ENCODE results near the gene RNF10. TPM values are rescaled to one million over a fixed set of nuclear protein-coding genes. Genes with fewer than 3 reads are reported as not detected.

RNF10 gene
- total and polyA plus RNA-seq, 10 of the 15 experiments (the other 5 are each of a cell fraction or from before 2014, with no cell fraction given): 48.2 to 127 (median 64.5) TPM

- TF ChIP-seq ZNF384 (IDR thresholded peaks at IDR 0.05; ENCODE audit: borderline replicate concordance, low read depth, low read length) (no peak), NR2C1 (IDR thresholded peaks at IDR 0.05) (no peak), IKZF1 (conservative IDR thresholded peaks at IDR 0.05) (peak; percentile 44; the same call in 1 of the 2 replicates), MEF2A (IDR thresholded peaks at IDR 0.05; ENCODE audit: insufficient read depth, low read depth, low read length) (no peak), BMI1 (IDR thresholded peaks at IDR 0.05; ENCODE audit: borderline replicate concordance) (no peak), RAD21 (IDR thresholded peaks at IDR 0.05; ENCODE audit: insufficient read depth, low read depth, low read length) (peak; percentile 33; the same call in 1 of the 2 replicates), CHD2 (IDR thresholded peaks at IDR 0.05; ENCODE audit: borderline replicate concordance, low read depth, low read length) (no peak), LARP7 (IDR thresholded peaks at IDR 0.05) (0 out of 2 replicates have a peak, but pooled peaks have one; percentile 53), NR2C2 (IDR thresholded peaks at IDR 0.05; ENCODE audit: borderline replicate concordance, control insufficient read depth, insufficient read length, low read depth) (no peak), ZNF24 (IDR thresholded peaks at IDR 0.05) (peak; percentile 81), GATAD2B (conservative IDR thresholded peaks at IDR 0.05; ENCODE audit: low read depth) (peak; percentile 58; the same call in 1 of the 2 replicates), SMC3 (IDR thresholded peaks at IDR 0.05; ENCODE audit: borderline replicate concordance, low read length) (peak; percentile 34; the same call in 1 of the 2 replicates), SMARCA5 (IDR thresholded peaks at IDR 0.05) (no peak), DPF2 (IDR thresholded peaks at IDR 0.05) (peak; percentile 41; the same call in 1 of the 2 replicates), HDGF (IDR thresholded peaks at IDR 0.05) (no peak), MTA2 (IDR thresholded peaks at IDR 0.05; ENCODE audit: low read depth) (peak; percentile 50; the same call in 1 of the 2 replicates), TARDBP (IDR thresholded peaks at IDR 0.05; ENCODE audit: borderline replicate concordance) (no peak), BHLHE40 (IDR thresholded peaks at IDR 0.05; ENCODE audit: borderline replicate concordance in 1 of 2, low read depth in 2 of 2, low read length in 1 of 2) (peak in 1 of 2 experiments; percentile 63; a peak in 2 of 4 replicates)
- TF ChIP-seq, protein P1, sequence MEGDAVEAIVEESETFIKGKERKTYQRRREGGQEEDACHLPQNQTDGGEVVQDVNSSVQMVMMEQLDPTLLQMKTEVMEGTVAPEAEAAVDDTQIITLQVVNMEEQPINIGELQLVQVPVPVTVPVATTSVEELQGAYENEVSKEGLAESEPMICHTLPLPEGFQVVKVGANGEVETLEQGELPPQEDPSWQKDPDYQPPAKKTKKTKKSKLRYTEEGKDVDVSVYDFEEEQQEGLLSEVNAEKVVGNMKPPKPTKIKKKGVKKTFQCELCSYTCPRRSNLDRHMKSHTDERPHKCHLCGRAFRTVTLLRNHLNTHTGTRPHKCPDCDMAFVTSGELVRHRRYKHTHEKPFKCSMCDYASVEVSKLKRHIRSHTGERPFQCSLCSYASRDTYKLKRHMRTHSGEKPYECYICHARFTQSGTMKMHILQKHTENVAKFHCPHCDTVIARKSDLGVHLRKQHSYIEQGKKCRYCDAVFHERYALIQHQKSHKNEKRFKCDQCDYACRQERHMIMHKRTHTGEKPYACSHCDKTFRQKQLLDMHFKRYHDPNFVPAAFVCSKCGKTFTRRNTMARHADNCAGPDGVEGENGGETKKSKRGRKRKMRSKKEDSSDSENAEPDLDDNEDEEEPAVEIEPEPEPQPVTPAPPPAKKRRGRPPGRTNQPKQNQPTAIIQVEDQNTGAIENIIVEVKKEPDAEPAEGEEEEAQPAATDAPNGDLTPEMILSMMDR (IDR thresholded peaks at IDR 0.05 in 2 of 3, conservative IDR thresholded peaks at IDR 0.05 in 1 of 3; ENCODE audit: control insufficient read depth in 2 of 3, extremely low read depth in 1 of 3, insufficient read depth in 1 of 3, low read depth in 3 of 3, low read length in 3 of 3): peak; percentile 31 to 60 (median 52); a peak in 4 of 6 replicates
- TF ChIP-seq, protein P2, sequence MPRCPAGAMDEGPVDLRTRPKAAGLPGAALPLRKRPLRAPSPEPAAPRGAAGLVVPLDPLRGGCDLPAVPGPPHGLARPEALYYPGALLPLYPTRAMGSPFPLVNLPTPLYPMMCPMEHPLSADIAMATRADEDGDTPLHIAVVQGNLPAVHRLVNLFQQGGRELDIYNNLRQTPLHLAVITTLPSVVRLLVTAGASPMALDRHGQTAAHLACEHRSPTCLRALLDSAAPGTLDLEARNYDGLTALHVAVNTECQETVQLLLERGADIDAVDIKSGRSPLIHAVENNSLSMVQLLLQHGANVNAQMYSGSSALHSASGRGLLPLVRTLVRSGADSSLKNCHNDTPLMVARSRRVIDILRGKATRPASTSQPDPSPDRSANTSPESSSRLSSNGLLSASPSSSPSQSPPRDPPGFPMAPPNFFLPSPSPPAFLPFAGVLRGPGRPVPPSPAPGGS (IDR thresholded peaks at IDR 0.05; ENCODE audit: borderline replicate concordance, insufficient read depth, low read depth, low read length, poor library complexity, severe bottlenecking): no peak
- TF ChIP-seq, protein P3, sequence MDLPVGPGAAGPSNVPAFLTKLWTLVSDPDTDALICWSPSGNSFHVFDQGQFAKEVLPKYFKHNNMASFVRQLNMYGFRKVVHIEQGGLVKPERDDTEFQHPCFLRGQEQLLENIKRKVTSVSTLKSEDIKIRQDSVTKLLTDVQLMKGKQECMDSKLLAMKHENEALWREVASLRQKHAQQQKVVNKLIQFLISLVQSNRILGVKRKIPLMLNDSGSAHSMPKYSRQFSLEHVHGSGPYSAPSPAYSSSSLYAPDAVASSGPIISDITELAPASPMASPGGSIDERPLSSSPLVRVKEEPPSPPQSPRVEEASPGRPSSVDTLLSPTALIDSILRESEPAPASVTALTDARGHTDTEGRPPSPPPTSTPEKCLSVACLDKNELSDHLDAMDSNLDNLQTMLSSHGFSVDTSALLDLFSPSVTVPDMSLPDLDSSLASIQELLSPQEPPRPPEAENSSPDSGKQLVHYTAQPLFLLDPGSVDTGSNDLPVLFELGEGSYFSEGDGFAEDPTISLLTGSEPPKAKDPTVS (IDR thresholded peaks at IDR 0.05; ENCODE audit: low read depth, low read length): no peak
- TF ChIP-seq, protein P4, sequence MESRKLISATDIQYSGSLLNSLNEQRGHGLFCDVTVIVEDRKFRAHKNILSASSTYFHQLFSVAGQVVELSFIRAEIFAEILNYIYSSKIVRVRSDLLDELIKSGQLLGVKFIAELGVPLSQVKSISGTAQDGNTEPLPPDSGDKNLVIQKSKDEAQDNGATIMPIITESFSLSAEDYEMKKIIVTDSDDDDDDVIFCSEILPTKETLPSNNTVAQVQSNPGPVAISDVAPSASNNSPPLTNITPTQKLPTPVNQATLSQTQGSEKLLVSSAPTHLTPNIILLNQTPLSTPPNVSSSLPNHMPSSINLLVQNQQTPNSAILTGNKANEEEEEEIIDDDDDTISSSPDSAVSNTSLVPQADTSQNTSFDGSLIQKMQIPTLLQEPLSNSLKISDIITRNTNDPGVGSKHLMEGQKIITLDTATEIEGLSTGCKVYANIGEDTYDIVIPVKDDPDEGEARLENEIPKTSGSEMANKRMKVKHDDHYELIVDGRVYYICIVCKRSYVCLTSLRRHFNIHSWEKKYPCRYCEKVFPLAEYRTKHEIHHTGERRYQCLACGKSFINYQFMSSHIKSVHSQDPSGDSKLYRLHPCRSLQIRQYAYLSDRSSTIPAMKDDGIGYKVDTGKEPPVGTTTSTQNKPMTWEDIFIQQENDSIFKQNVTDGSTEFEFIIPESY (IDR thresholded peaks at IDR 0.05): no peak
These were observed 50.4 kb downstream of the RNF10 start (continued) for GRCh38 chr12:120584343-120585149.

All from GM12878 (cell line).